GM19438 (cell line): ENCODE data around the gene SNRPE.

Source experiments
- ATAC-seq: cut with Tn5 transposase; IDR thresholded peaks from one replicate; pipeline ENCODE4 v1.9.1; 2021; ENCODE audit warnings: low read depth; ENCODE audit not compliant: unreplicated experiment

Gene SNRPE

DNA sequence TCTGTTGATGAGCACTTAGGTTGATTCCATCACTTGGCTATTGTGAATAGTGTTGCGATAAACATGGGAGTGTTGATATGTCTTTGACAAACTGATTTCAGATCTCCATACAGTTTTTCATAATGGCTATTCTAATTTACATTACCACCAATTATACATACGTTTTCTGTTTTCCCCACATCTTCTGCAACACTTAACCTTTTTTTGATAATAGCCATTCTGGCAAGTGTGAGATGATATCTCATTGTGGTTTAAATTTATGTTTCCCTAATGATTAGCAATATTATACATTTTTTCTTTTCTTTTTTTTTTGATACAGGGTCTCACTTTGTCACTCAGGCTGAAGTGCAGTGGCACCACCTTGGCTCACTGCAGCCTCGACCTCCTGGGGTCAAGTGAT is 17.0 kb downstream of the SNRPE start:
- ATAC-seq, result no peak

DNA sequence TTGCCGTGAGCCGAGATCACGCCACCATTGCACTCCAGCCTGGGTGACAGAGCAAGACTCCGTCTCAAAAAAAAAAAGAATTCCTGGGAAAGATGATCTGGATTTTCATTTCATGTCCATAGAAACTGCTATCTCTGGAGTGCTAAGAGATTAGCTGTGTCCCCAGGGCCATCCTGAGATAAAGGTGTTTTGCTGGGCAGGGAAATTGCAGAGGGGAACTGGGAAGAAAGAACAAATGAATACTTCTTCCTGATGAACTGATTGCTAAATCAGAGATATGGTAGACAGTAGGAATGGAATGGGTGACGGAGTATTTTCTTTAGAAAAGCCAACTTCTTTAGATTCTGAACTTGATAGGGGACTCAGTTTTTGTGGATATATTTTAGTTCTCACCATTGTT is 19.2 kb downstream of the SNRPE start:
- no peak for ATAC-seq

DNA sequence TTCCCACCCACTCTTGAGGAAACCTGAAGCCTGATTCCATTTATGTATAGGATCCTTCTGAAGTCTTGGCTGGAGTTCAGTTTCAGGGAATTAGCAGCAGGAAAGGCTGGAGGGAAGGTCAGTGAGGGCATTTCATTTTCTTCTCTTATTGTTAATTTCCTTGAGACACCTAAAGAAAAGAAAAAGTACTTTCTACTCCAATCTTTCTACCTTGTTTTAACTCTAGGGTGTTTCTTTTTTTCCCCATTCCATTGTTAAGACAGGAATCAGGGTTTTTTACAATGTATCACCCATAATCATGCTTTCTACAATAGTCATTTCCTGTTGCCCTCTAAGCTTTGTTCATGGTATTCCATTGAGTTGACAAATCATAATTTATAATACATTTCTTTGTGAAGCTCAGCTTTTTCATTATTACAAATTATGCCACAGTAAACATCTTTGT is 27.4 kb downstream of the SNRPE start:
- no peak for ATAC-seq

DNA sequence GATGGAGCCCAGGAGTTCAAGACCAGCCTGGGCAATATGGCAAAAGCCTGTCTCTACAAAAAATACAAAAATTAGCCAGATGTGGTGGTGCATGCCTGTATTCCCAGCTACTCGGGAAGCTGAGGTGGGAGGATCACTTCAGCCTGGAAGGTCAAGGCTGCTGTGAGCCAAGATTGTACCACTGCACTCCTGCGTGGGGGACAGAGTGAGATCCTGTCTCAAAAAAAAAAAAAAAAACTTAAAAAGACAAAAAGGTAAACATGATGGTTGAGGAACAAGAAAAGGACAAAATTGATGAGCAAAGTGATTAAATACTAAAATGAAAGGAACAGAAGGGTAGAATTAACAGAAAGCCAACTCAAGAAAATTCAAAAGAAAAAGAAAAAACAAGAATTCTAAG is 30.6 kb downstream of the SNRPE start:
- ATAC-seq, result no peak

DNA sequence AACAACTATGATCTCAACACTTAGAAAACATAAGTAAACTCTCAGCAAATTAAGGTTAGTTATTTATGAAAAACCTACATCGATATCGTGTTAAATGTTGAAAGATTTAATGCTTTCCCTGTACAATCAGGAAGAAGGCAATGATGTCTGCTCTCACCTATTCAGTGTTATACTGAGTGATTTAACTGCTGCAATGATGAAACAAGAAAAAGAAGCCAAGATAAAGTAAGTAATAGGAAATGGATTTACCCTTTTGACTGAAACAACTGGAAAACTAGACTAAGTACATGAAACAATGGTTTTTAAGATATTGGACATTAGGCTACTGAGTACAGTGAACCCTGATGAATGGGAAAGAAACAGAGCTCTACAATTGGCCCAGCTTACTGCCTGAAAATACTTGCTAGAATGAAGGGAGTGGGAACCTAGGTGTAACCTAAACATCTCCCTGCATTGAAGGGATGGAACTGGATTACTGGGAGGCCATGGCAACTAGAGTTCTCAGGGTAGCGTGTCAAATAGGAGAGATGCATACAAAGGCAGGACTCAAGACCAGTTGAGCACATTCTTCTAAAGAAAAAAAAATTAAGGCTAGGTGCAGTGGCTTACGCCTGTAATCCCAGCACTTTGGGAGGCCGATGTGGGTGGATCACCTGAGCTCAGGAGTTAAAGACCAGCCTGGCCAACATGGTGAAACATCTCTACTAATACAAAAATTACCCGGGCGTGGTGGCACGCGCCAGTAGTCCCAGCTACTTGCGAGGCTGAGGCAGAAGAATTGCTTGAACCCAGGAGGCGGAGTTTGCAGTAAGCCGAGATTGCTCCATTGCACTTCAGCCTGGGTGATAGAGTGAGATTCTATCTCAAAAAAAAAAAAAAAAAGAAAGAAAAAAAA is 37.3 kb downstream of the SNRPE start:
- ATAC-seq, result no peak

DNA sequence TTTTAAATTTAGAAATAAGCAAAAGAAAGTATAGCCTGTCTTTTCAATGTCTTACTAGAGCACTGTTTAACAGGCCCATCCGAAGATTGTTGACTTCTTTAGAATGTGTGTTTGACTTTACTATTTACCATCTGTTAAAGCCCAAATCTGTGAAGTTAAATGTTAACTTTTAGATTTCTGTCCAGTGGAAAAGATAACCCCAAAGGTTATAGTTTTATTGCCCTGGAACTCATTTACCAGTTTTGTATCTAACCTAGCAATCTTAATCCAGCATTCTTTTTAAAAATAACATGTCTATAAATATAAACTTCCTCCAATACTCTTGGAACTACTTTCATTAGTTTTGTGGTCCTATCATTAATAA is 37.9 kb downstream of the SNRPE start:
- no peak for ATAC-seq

DNA sequence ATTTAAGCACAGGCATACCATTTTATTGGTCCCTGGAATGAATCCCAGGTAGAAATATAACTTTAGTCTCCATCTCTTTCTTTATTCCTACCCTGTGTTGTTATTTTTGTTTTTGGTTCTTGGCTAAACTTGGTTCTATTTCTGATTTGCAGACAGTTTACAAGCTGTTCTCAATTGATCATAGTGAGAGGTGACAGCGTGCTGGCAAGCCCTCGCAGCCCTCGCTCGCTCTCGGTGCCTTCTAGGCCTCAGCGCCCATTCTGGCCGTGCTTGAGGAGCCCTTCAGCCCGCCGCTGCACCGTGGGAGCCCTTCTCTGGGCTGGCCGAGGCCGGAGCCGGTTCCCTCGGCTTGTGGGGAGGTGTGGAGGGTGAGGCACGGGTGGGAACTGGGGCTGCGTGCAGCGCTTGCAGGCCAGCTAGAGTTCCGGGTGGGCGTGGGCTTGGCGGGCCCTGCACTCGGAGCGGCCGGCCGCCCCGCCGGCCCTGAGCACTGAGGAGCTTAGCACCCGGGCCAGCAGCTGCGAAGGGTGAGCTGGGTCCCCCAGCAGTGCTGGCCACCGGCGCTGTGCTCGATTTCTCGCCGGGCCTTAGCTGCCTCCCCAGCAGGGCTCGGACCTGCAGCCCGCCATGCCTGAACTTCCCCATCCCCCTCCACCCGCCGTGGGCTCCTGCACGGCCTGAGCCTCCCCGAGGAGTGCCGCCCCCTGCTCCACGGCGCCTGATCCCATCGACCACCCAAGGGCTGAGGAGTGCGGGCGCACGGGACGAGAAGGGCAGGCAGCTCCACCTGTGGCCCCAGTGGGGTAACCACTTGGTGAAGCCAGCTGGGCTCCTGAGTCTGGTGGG is 38.7 kb downstream of the SNRPE start:
- no peak for ATAC-seq

DNA sequence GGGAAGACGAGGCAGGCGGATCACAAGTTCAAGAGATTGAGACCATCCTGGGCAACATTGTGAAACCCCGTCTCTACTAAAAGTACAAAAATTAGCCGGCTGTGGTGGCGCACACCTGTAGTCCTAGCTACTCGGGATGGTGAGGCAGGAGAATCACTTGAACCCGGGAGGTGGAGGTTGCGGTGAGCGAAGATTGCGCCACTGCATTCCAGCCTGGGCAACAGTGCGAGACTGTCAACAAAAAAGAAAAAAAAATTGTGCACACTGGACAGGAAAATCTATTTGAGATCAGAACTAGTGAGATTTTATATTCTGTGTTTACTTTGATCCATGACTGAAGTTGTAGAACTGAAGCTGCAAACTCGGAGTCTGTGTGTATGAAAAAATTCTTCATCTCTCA is 40.2 kb downstream of the SNRPE start:
- no peak for ATAC-seq

DNA sequence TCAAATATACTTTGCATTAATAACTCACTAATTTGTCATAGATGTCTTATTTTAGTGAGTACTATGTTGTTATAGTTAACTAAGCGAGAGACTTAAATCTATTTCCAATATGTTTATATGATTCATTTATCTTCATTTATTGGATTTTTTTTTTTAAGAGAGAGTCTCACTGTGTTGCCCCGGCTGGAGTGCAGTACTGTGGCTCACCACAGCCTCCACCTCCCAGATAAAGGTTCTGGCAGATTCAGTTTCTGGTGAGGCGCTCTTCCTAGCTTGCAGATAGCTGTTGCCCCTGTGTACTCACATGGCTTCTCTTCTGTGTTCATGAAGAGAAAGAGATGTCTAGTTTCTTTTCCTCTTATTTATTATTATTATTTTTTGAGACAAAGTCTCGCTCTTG is 43.9 kb downstream of the SNRPE start:
- no peak for ATAC-seq

DNA sequence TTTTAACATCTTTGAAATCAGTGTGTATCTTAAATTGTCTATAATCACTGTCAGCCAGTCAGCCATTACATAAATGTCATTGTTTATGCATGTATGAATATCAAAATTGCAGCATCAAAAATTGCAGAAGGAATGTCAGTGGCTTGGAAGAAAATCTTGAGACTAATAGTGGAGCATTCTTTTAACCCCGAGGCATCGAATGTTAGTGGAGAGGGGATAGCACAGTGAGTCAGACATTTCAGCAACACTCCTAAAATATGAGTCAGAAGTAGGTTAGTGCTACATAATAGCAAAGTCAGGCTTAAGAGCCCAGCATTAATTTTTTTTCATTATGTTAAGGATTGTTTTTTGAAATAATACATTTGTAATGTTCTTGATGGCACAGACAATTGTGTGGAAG is 45.5 kb downstream of the SNRPE start:
- ATAC-seq, result no peak

DNA sequence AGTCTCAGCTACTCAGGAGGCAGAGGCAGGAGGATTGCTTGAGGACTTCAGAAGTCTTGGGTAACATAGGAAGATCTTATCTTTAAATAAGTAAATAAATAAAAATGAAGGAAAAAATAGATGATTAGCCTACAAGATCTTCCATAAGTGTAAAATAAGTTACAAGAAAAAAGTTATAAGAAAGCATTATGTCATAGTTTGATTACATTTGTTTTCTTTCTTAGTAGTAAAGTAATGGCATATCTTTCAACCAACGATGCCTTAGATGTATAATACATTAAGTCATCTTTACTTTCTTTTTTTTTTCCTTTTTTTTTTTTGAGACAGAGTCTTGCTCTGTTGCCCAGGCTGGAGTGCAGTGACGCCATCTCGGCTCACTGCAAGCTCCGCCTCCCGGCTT is 46.5 kb downstream of the SNRPE start:
- no peak for ATAC-seq

DNA sequence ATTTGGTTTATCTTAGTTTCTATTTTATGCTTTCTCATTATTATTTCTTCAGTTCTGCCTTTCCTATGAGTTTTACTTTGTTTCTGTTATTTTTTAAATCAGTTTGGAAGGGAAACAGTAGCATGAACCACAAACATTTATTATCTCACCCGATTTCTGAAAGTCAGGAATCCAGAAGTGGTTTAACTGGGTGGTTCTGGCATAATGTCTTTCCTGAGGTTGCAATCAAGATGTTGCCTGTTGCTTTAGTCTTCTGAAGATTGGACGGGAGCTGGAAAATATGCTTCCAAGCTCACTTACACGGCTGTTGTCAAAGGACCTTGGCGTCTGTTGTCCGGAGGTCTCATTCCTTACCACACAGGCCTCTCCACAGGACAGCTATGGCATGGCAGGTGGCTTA is 50.4 kb downstream of the SNRPE start:
- ATAC-seq, result no peak

DNA sequence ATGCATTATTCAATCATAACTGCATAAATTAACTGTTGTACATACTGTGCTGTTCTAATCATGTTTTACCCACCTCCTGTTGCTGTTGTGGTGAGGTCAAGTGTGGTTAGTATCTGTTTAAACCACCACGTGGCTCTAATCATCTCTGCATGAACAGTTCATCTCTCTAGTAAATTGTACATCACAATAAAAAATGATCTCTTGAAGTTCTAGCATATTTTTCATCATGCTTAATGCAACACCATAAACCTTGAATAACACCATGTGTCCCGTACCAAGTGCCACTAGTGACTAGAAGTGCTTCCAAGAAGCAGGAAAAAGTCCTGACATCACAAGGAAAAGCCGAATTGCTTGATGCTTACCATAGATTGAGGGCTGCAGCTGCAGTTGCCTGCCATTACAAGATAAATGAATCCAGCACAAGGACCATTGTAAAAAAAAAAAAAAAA is 51.7 kb downstream of the SNRPE start:
- no peak for ATAC-seq

DNA sequence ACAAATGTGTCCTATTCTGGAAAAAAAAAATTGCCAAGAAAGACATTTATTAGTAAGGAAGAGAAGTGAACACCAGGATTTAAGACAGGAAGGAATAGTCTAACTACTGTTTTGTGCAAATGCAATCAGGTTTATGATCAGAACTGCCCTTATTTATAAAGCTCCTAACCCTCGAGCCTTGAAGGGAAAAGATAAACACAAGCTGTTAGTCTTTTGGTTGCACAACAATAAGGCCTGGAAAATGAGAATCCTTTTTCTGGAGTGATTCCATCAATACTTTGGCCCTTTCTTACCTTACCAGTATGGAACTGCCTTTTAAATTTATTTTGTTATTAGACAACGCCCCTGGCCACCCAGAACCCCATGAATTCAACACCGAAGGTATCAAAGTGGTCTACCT is 52.9 kb downstream of the SNRPE start:
- no peak for ATAC-seq

DNA sequence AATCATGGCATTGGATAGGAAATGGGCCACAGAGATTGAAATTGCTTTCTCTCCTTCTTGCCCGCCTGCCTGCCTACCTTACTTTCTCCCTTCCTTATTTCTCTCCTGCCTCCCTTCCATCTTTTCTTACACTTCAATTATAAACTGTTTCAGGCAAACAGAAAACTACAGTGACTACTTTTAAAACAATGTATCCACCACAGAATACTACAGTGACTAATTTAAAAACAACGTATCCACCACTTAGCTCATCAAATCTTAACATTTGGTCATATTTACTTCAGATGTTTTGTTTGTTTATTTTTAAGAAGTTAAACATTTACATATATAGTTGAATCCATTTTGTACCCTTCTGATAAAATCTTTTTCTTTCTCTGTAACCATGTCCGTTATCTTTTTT is 54.4 kb downstream of the SNRPE start:
- ATAC-seq, result no peak

DNA sequence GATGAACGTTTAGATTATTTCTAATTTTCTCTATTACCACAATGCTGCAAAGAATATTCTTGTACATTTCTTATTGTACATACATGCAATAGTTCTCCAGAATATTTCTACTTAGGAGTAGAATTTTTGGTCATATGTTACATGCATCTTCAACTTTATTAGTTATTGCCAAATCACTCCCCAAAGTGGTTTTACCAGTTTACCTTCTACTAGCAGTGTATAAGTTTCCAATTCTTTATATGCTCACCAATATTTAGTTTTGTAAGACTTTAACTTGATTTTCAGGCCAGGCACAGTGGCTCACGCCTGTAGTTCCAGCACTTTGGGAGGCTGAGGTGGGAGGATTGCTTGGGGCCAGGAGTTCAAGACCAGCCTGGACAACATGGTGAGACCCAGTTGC is 55.4 kb downstream of the SNRPE start:
- no peak for ATAC-seq
